IMR-90 (cell line): Measurements from ENCODE around the gene HSPB1. TPM values are rescaled to one million over a fixed set of nuclear protein-coding genes. Genes with fewer than 3 reads are reported as not detected.

Source experiments
- ATAC-seq: fragments of 200-7000 bp; cut with Tn5 transposase; 2 replicates; pipeline ENCODE4 v1.9.1; 2020; ENCODE audit warnings: low read depth, mild to moderate bottlenecking, moderate library complexity
- BruUV-seq: library from RNA; stranded (reverse); fragments of 400-500 nt; replicated peaks from 2 replicates; lab custom pipeline; 2021; lab: Mats Ljungman, UMichigan
- CTCF ChIA-PET: fragments of 300-600 bp; formaldehyde crosslinking; extraction: SDS; loops from one replicate; lab custom pipeline; 2021; ENCODE audit warnings: antibody characterized with exemption; lab: Yijun Ruan, JAX
- POLR2A ChIA-PET: fragments of 300-600 bp; sonication (Branson Sonifier 250); formaldehyde crosslinking; loops from one replicate; lab custom pipeline; 2022; ENCODE audit warnings: antibody characterized with exemption; ENCODE audit not compliant: unreplicated experiment; lab: Charles Lee
- DNase-seq: peaks from one replicate; pipeline ENCODE4 v3.0.0; 2013
- H2AFZ ChIP-seq: replicated peaks from 2 replicates; pipeline ENCODE3; 2013; ENCODE audit warnings: low read length, mild to moderate bottlenecking; ENCODE audit not compliant: poor library complexity
- H2AK5ac ChIP-seq: 2 replicates; pipeline ENCODE4 v1.6.1; 2013; ENCODE audit warnings: low read depth, low read length, inconsistent platforms
- H2AK9ac ChIP-seq: replicated peaks from 2 replicates; pipeline ENCODE3; 2013; ENCODE audit warnings: mild to moderate bottlenecking, low read depth, low read length, moderate library complexity; ENCODE audit not compliant: poor library complexity
- H2BK120ac ChIP-seq: 2 replicates; pipeline ENCODE4 v1.6.1; 2013; ENCODE audit warnings: low read depth, low read length, inconsistent platforms
- H2BK15ac ChIP-seq: 3 replicates; pipeline ENCODE4 v1.6.1; 2013; ENCODE audit warnings: low read depth, low read length, inconsistent platforms
- H2BK20ac ChIP-seq: 2 replicates; pipeline ENCODE4 v1.6.1; 2013; ENCODE audit warnings: low read depth, mild to moderate bottlenecking, inconsistent platforms, low read length, moderate library complexity
- H2BK5ac ChIP-seq: 2 replicates; pipeline ENCODE4 v1.6.1; 2013; ENCODE audit warnings: mild to moderate bottlenecking, low read depth, low read length, inconsistent platforms; ENCODE audit not compliant: poor library complexity, severe bottlenecking
- H3K14ac ChIP-seq: replicated peaks from 2 replicates; pipeline ENCODE4 v1.6.1; 2013; ENCODE audit warnings: low read depth, low read length, inconsistent platforms
- H3K18ac ChIP-seq: 2 replicates; pipeline ENCODE4 v1.6.1; 2013; ENCODE audit warnings: low read depth, low read length, control low read depth
- H3K23ac ChIP-seq: 2 replicates; pipeline ENCODE4 v1.6.1; 2013; ENCODE audit warnings: low read depth, low read length, inconsistent platforms
- H3K27ac ChIP-seq: 2 replicates; pipeline ENCODE4 v1.5.1; 2013; ENCODE audit warnings: mild to moderate bottlenecking, control low read depth, low read length; ENCODE audit not compliant: insufficient read depth
- H3K27me3 ChIP-seq: 2 replicates; pipeline ENCODE4 v1.6.1; 2013; ENCODE audit warnings: low read length; ENCODE audit not compliant: control insufficient read depth, insufficient read depth
- H3K36me3 ChIP-seq: 2 replicates; pipeline ENCODE4 v1.6.1; 2013; ENCODE audit warnings: low read length, mixed read lengths; ENCODE audit not compliant: control insufficient read depth, insufficient read depth
- H3K4ac ChIP-seq: 2 replicates; pipeline ENCODE4 v1.6.1; 2013; ENCODE audit warnings: low read depth, low read length, inconsistent platforms
- H3K4me1 ChIP-seq: 2 replicates; pipeline ENCODE4 v1.6.1; 2013; ENCODE audit warnings: low read length, mixed read lengths; ENCODE audit not compliant: control insufficient read depth, insufficient read depth
- H3K4me2 ChIP-seq: 2 replicates; pipeline ENCODE4 v1.6.1; 2013; ENCODE audit warnings: low read depth, mild to moderate bottlenecking, control low read depth, low read length, moderate library complexity
- H3K4me3 ChIP-seq: 2 replicates; pipeline ENCODE4 v1.5.1; 2013; ENCODE audit warnings: low read depth, mild to moderate bottlenecking, control low read depth, low read length, moderate library complexity; ENCODE audit not compliant: insufficient read depth
- H3K56ac ChIP-seq: 2 replicates; pipeline ENCODE4 v1.6.1; 2013; ENCODE audit warnings: low read length, inconsistent platforms; ENCODE audit not compliant: insufficient read depth; ENCODE audit errors: extremely low read depth
- H3K79me1 ChIP-seq, 2 experiments: 2 replicates each; pipeline ENCODE4 v1.6.1; 2013; ENCODE audit warnings: low read length in 2 of 2, inconsistent platforms in 1 of 2, low read depth in 1 of 2
- H3K9ac ChIP-seq: 2 replicates; pipeline ENCODE4 v1.6.1; 2013; ENCODE audit warnings: low read depth, low read length, control low read depth
- H3K9me1 ChIP-seq: 2 replicates; pipeline ENCODE4 v1.6.1; 2013; ENCODE audit warnings: low read length, inconsistent platforms; ENCODE audit not compliant: insufficient read depth
- H3K9me3 ChIP-seq: 2 replicates; pipeline ENCODE4 v1.6.1; 2013; ENCODE audit warnings: low read length; ENCODE audit not compliant: control insufficient read depth, insufficient read depth
- H4K20me1 ChIP-seq: 2 replicates; pipeline ENCODE4 v1.6.1; 2013; ENCODE audit warnings: low read length, inconsistent platforms; ENCODE audit not compliant: insufficient read depth
- H4K5ac ChIP-seq: 2 replicates; pipeline ENCODE4 v1.6.1; 2013; ENCODE audit warnings: mild to moderate bottlenecking, low read depth, low read length, control low read depth
- H4K8ac ChIP-seq, 2 experiments: 2 replicates each; pipeline ENCODE4 v1.6.1; 2013; ENCODE audit warnings: low read depth in 2 of 2, low read length in 2 of 2, control low read depth in 1 of 2, inconsistent platforms in 1 of 2
- H4K91ac ChIP-seq: 2 replicates; pipeline ENCODE4 v1.6.1; 2013; ENCODE audit warnings: low read depth, low read length, inconsistent platforms; ENCODE audit not compliant: insufficient read depth
- BHLHE40 ChIP-seq: fragments of 150-350 bp; IDR thresholded peaks from 2 replicates; pipeline ENCODE4 v1.6.1; 2016; ENCODE audit warnings: mild to moderate bottlenecking, low read depth, low read length
- CEBPB ChIP-seq: IDR thresholded peaks from 2 replicates; pipeline ENCODE4 v1.6.1; 2012; ENCODE audit warnings: low read depth, low read length, improper control_type of control experiment
- CHD1 ChIP-seq: IDR thresholded peaks from 2 replicates; pipeline ENCODE4 v1.6.1; 2012; ENCODE audit warnings: low read depth, low read length, improper control_type of control experiment
- CTCF ChIP-seq: conservative IDR thresholded peaks from 2 replicates; pipeline ENCODE4 v1.5.1; 2012; ENCODE audit warnings: mild to moderate bottlenecking, low read depth, low read length, improper control_type of control experiment
- ELK1 ChIP-seq: fragments of 150-350 bp; IDR thresholded peaks from 2 replicates; pipeline ENCODE4 v1.6.1; 2016; ENCODE audit warnings: low read depth, mild to moderate bottlenecking, low read length, moderate library complexity, borderline replicate concordance
- FOS ChIP-seq: fragments of 150-350 bp; IDR thresholded peaks from 2 replicates; pipeline ENCODE4 v1.6.1; 2016; ENCODE audit warnings: low read depth, low read length
- MAFK ChIP-seq: IDR thresholded peaks from 2 replicates; pipeline ENCODE4 v1.6.1; 2012; ENCODE audit warnings: low read depth, low read length, improper control_type of control experiment
- MAZ ChIP-seq: IDR thresholded peaks from 2 replicates; pipeline ENCODE4 v1.6.1; 2012; ENCODE audit warnings: low read depth, mild to moderate bottlenecking, low read length, improper control_type of control experiment, moderate library complexity, borderline replicate concordance
- MXI1 ChIP-seq: IDR thresholded peaks from 2 replicates; pipeline ENCODE4 v1.6.1; 2012; ENCODE audit warnings: low read depth, mild to moderate bottlenecking, low read length, moderate library complexity, borderline replicate concordance
- NFE2L2 ChIP-seq: fragments of 150-350 bp; IDR thresholded peaks from 2 replicates; pipeline ENCODE4 v1.6.1; 2016; ENCODE audit warnings: low read depth, mild to moderate bottlenecking, low read length
- POLR2A ChIP-seq: IDR thresholded peaks from 2 replicates; pipeline ENCODE4 v1.6.1; 2012; ENCODE audit warnings: mild to moderate bottlenecking, low read depth, low read length
- RAD21 ChIP-seq: IDR thresholded peaks from 2 replicates; pipeline ENCODE4 v1.6.1; 2012; ENCODE audit warnings: low read length, improper control_type of control experiment
- RCOR1 ChIP-seq: IDR thresholded peaks from 2 replicates; pipeline ENCODE4 v1.6.1; 2012; ENCODE audit warnings: mild to moderate bottlenecking, low read length, improper control_type of control experiment; ENCODE audit not compliant: insufficient replicate concordance
- RFX5 ChIP-seq: IDR thresholded peaks from 2 replicates; pipeline ENCODE4 v1.8.0; 2012; ENCODE audit warnings: low read depth, mild to moderate bottlenecking, low read length, moderate library complexity
- SMC3 ChIP-seq: fragments of 150-350 bp; IDR thresholded peaks from 2 replicates; pipeline ENCODE4 v1.6.1; 2016; ENCODE audit warnings: low read depth, mild to moderate bottlenecking, antibody characterized with exemption, low read length, moderate library complexity
- USF2 ChIP-seq: fragments of 150-350 bp; IDR thresholded peaks from 2 replicates; pipeline ENCODE4 v1.6.1; 2017; ENCODE audit warnings: mild to moderate bottlenecking, antibody characterized with exemption, low read length, low read depth
- WGBS, 2 experiments: methylation state at CpG; one replicate each; pipeline versions ENCODE4 v1.1.5 to v1.1.7; 2013; ENCODE audit warnings: missing lambda C conversion rate in 2 of 2; ENCODE audit not compliant: insufficient read length in 1 of 2; ENCODE audit errors: extremely low coverage in 2 of 2; 5-methylcytosine and 5-hydroxymethylcytosine counted together
- dilution Hi-C: fragments of 300-500 bp; cut with HindIII; formaldehyde crosslinking; loops from one replicate; pipeline ENCODE4 v1.14.3; 2018; ENCODE audit warnings: low sequenced_read_pairs; ENCODE audit not compliant: unreplicated experiment
- in situ Hi-C: fragments of 300-500 bp; cut with MboI; formaldehyde crosslinking; loops from 3 replicates; pipeline ENCODE4 v1.14.3; 2019; ENCODE audit warnings: low sequenced_read_pairs, inconsistent platforms, mixed read lengths
- intact Hi-C: fragments of 100-400 bp; cut with micrococcal nuclease; formaldehyde crosslinking; loops from 2 replicates; pipeline ENCODE4 v1.10.0; 2022
- polyA plus RNA-seq, 3 experiments: library from polyadenylated mRNA; depleted of rRNA; stranded (reverse); fragments of >200 nt; gene quantifications; 2 replicates each; pipeline ENCODE4 v1.2.3, GENCODE V29; 2012; ENCODE audit warnings: low replicate concordance in 1 of 3
- total RNA-seq: library from RNA; depleted of rRNA; stranded (reverse); fragments of >200 nt; gene quantifications from 2 replicates; pipeline ENCODE4 v1.2.3, GENCODE V29; 2012

Gene HSPB1
- total and polyA plus RNA-seq, 2 of the 4 experiments (the other 2 are of a cell fraction) = 33.2 to 1,363 TPM

DNA sequence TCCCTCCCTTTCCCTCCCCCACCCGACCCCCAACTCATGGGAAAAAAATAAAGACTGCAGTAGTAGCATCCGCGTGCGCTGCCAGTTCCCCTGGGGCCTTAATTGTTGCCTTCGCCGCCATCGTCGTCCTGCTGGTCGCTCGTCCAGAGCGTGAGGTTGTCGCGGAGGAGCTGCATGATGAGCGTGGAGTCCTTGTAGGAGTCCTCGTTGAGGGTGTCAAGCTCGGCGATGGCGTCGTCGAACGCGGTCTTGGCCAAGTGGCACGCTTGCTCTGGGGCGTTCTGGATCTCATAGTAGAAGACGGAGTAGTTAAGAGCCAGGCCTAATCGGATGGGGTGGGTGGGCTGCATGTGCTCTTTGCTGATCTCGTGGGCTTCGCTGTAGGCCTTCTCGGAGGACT lies 27.0 kb downstream of the HSPB1 start:
- no peak overlapping the region for H3K4ac ChIP-seq
- in situ Hi-C loops = no loop called here
- dilution Hi-C loops = no loop called here

More for the DNA sequence above, 27.0 kb downstream of the HSPB1 start:
- H2BK20ac ChIP-seq = no peak overlapping the region
- CTCF ChIA-PET = no interaction called here
- TF ChIP-seq RAD21 (no peak), MAZ (no peak), CTCF (no peak), USF2 (no peak), CEBPB (no peak), RFX5 (no peak), SMC3 (no peak), FOS (no peak), CHD1 (no peak), BHLHE40 (no peak), NFE2L2 (no peak), ELK1 (no peak), RCOR1 (no peak), MAFK (no peak), MXI1 (no peak), POLR2A (no peak)
- H4K5ac ChIP-seq = no peak overlapping the region
- no peak overlapping the region for H3K9ac ChIP-seq
- POLR2A ChIA-PET = no interaction called here
- H3K18ac ChIP-seq = no peak overlapping the region
- BruUV-seq = no TSS peak
- H3K79me1 ChIP-seq = peaks cover 7 to 83% of the 10 kb centered on the region in 2 experiments
- DNase-seq (no peak), ATAC-seq (no peak)
- no peaks in the 10 kb centered on the region for H3K27me3 ChIP-seq
- no peak overlapping the region for H2BK15ac ChIP-seq
- no peak overlapping the region for H3K23ac ChIP-seq
- H4K20me1 ChIP-seq = peaks cover 99% of the 10 kb centered on the region
- no peaks in the 10 kb centered on the region for H3K9me3 ChIP-seq
- no peak overlapping the region for H4K8ac ChIP-seq
- H4K91ac ChIP-seq = no peak overlapping the region
- intact Hi-C loops = no loop called here
- WGBS, 2 experiments = 94% methylated on average over 16 of the region's 29 CpGs; no CpG with 5 or more reads in 1 of the 2 experiments
- H2BK120ac ChIP-seq = no peak overlapping the region
- no peak overlapping the region for H2AK9ac ChIP-seq
- H3K4me3 ChIP-seq = no peak overlapping the region
- H3K14ac ChIP-seq = no peak overlapping the region
- peaks cover 12% of the 10 kb centered on the region for H3K4me1 ChIP-seq
- H3K9me1 ChIP-seq = peaks cover 29% of the 10 kb centered on the region
- H3K27ac ChIP-seq = no peak overlapping the region
- H3K4me2 ChIP-seq = no peak overlapping the region
- H2AFZ ChIP-seq = no peak overlapping the region
- H2AK5ac ChIP-seq = no peak overlapping the region
- H2BK5ac ChIP-seq = no peak overlapping the region
- H3K56ac ChIP-seq = no peak overlapping the region
- H3K36me3 ChIP-seq = peaks cover 49% of the 10 kb centered on the region
